ENCODE data around the gene ZNF165. TPM values are rescaled to one million over a fixed set of nuclear protein-coding genes. Genes with fewer than 3 reads are reported as not detected.
"Not testable (repeated sequence)": the region's sequence is repeated elsewhere in the genome, so short reads cannot be mapped to it uniquely, and the experiment has no call there.

ZNF165 gene
- total and polyA plus RNA-seq, 2 of the 4 experiments (the other 2 are of a cell fraction), result 0.07 to 0.36 TPM

- POLR2A ChIA-PET (ENCODE audit: unreplicated experiment); dilution Hi-C loops (cut with HindIII; ENCODE audit: low sequenced_read_pairs, unreplicated experiment): not testable (repeated sequence)
Observed at GRCh38 chr6:28102222-28102621, 21.9 kb downstream of the ZNF165 start.

GRCh38 chr6:28102699-28103098 lies 22.3 kb downstream of the ZNF165 start:
- H3K79me1 ChIP-seq (ENCODE audit: low read depth in 1 of 2, low read length in 2 of 2); H4K20me1 ChIP-seq (ENCODE audit: insufficient read depth, low read length); DNase-seq; BruUV-seq (replicated peaks); H3K36me3 ChIP-seq (ENCODE audit: control insufficient read depth, insufficient read depth, low read length); intact Hi-C loops (cut with micrococcal nuclease); POLR2A ChIA-PET (ENCODE audit: unreplicated experiment); H2BK15ac ChIP-seq (ENCODE audit: low read depth, low read length); dilution Hi-C loops (cut with HindIII; ENCODE audit: low sequenced_read_pairs, unreplicated experiment); H2BK5ac ChIP-seq (ENCODE audit: low read depth, low read length, poor library complexity, severe bottlenecking); H3K9me3 ChIP-seq (ENCODE audit: control insufficient read depth, insufficient read depth, low read length); H3K4me1 ChIP-seq (ENCODE audit: control insufficient read depth, insufficient read depth, low read length); H3K27me3 ChIP-seq (ENCODE audit: control insufficient read depth, insufficient read depth, low read length); in situ Hi-C loops (cut with MboI; ENCODE audit: low sequenced_read_pairs); H2AK5ac ChIP-seq (ENCODE audit: low read depth, low read length); H3K4me3 ChIP-seq (ENCODE audit: insufficient read depth, low read depth, low read length); H3K23ac ChIP-seq (ENCODE audit: low read depth, low read length); H2AFZ ChIP-seq (replicated peaks; ENCODE audit: low read length, poor library complexity); H2BK20ac ChIP-seq (ENCODE audit: low read depth, low read length); H2AK9ac ChIP-seq (replicated peaks; ENCODE audit: low read depth, low read length, poor library complexity); H4K91ac ChIP-seq (ENCODE audit: insufficient read depth, low read depth, low read length); H2BK120ac ChIP-seq (ENCODE audit: low read depth, low read length); H3K18ac ChIP-seq (ENCODE audit: low read depth, low read length); CTCF ChIA-PET; H3K14ac ChIP-seq (replicated peaks; ENCODE audit: low read depth, low read length); H3K27ac ChIP-seq (ENCODE audit: insufficient read depth, low read length); H4K8ac ChIP-seq (ENCODE audit: low read depth in 2 of 2, low read length in 2 of 2); H3K9me1 ChIP-seq (ENCODE audit: insufficient read depth, low read length); ATAC-seq (ENCODE audit: low read depth); H3K9ac ChIP-seq (ENCODE audit: low read depth, low read length); H4K5ac ChIP-seq (ENCODE audit: low read depth, low read length); H3K4ac ChIP-seq (ENCODE audit: low read depth, low read length); H3K4me2 ChIP-seq (ENCODE audit: low read depth, low read length); H3K56ac ChIP-seq (ENCODE audit: extremely low read depth, insufficient read depth, low read length): not testable (repeated sequence)

More at GRCh38 chr6:28102222-28102621, 21.9 kb downstream of the ZNF165 start:
- H2BK5ac ChIP-seq (ENCODE audit: low read depth, low read length, poor library complexity, severe bottlenecking); H2AK9ac ChIP-seq (replicated peaks; ENCODE audit: low read depth, low read length, poor library complexity); H3K36me3 ChIP-seq (ENCODE audit: control insufficient read depth, insufficient read depth, low read length); H3K23ac ChIP-seq (ENCODE audit: low read depth, low read length); BruUV-seq (replicated peaks); DNase-seq; H3K9me1 ChIP-seq (ENCODE audit: insufficient read depth, low read length); H3K56ac ChIP-seq (ENCODE audit: extremely low read depth, insufficient read depth, low read length); H2AK5ac ChIP-seq (ENCODE audit: low read depth, low read length); H3K9me3 ChIP-seq (ENCODE audit: control insufficient read depth, insufficient read depth, low read length); H4K8ac ChIP-seq (ENCODE audit: low read depth in 2 of 2, low read length in 2 of 2); H2BK120ac ChIP-seq (ENCODE audit: low read depth, low read length); H4K91ac ChIP-seq (ENCODE audit: insufficient read depth, low read depth, low read length); H3K27ac ChIP-seq (ENCODE audit: insufficient read depth, low read length); H3K18ac ChIP-seq (ENCODE audit: low read depth, low read length); H4K5ac ChIP-seq (ENCODE audit: low read depth, low read length); CTCF ChIA-PET; H3K4ac ChIP-seq (ENCODE audit: low read depth, low read length); H2BK20ac ChIP-seq (ENCODE audit: low read depth, low read length); H4K20me1 ChIP-seq (ENCODE audit: insufficient read depth, low read length); H3K79me1 ChIP-seq (ENCODE audit: low read depth in 1 of 2, low read length in 2 of 2); H3K4me2 ChIP-seq (ENCODE audit: low read depth, low read length); H2AFZ ChIP-seq (replicated peaks; ENCODE audit: low read length, poor library complexity); H3K14ac ChIP-seq (replicated peaks; ENCODE audit: low read depth, low read length); H3K4me3 ChIP-seq (ENCODE audit: insufficient read depth, low read depth, low read length); H3K27me3 ChIP-seq (ENCODE audit: control insufficient read depth, insufficient read depth, low read length); H3K9ac ChIP-seq (ENCODE audit: low read depth, low read length); intact Hi-C loops (cut with micrococcal nuclease); ATAC-seq (ENCODE audit: low read depth); in situ Hi-C loops (cut with MboI; ENCODE audit: low sequenced_read_pairs); H3K4me1 ChIP-seq (ENCODE audit: control insufficient read depth, insufficient read depth, low read length); H2BK15ac ChIP-seq (ENCODE audit: low read depth, low read length): not testable (repeated sequence)
- no CpG with 5 or more reads among the region's 7 CpGs for WGBS, 2 experiments (ENCODE audit: extremely low coverage in 2 of 2, insufficient read length in 1 of 2)

Measured in IMR-90 (cell line).